H9 (cell line): ENCODE results near the gene INSC. TPM values are rescaled to one million over a fixed set of nuclear protein-coding genes. Genes with fewer than 3 reads are reported as not detected.

ENCODE experiments used
- DNase-seq: peaks from one replicate; pipeline ENCODE4 v3.0.0-alpha.2; 2017
- H2AFZ ChIP-seq: one replicate; pipeline ENCODE4 v1.6.1; 2013; ENCODE audit warnings: mild to moderate bottlenecking, low read length, control low read depth, moderate library complexity
- H2AK5ac ChIP-seq: 2 replicates; pipeline ENCODE4 v1.6.1; 2013; ENCODE audit warnings: low read length, control low read depth, mixed read lengths; ENCODE audit not compliant: insufficient read length
- H2BK120ac ChIP-seq: one replicate; pipeline ENCODE4 v1.6.1; 2013; ENCODE audit warnings: low read depth, mild to moderate bottlenecking, low read length, control low read depth, inconsistent platforms; ENCODE audit not compliant: poor library complexity, severe bottlenecking
- H2BK12ac ChIP-seq: 2 replicates; pipeline ENCODE4 v1.6.1; 2013; ENCODE audit warnings: low read length, control low read depth, mixed read lengths, low read depth; ENCODE audit not compliant: insufficient read length
- H2BK15ac ChIP-seq: 2 replicates; pipeline ENCODE4 v1.6.1; 2013; ENCODE audit warnings: low read depth, low read length, control low read depth
- H2BK20ac ChIP-seq: one replicate; pipeline ENCODE4 v1.6.1; 2013; ENCODE audit warnings: low read depth, mild to moderate bottlenecking, low read length, control low read depth, inconsistent platforms; ENCODE audit not compliant: poor library complexity, severe bottlenecking
- H2BK5ac ChIP-seq: 2 replicates; pipeline ENCODE4 v1.6.1; 2013; ENCODE audit warnings: low read length, control low read depth, mixed read lengths; ENCODE audit not compliant: insufficient read length
- H3K14ac ChIP-seq: 2 replicates; pipeline ENCODE4 v1.6.1; 2013; ENCODE audit warnings: low read length, control low read depth; ENCODE audit not compliant: insufficient read depth
- H3K18ac ChIP-seq: 2 replicates; pipeline ENCODE4 v1.6.1; 2013; ENCODE audit warnings: low read depth, mild to moderate bottlenecking, mixed read lengths, low read length, control low read depth; ENCODE audit not compliant: insufficient read length
- H3K23ac ChIP-seq: 2 replicates; pipeline ENCODE4 v1.6.1; 2013; ENCODE audit warnings: low read length, control low read depth, mixed read lengths, low read depth; ENCODE audit not compliant: insufficient read length
- H3K23me2 ChIP-seq: 2 replicates; pipeline ENCODE4 v1.6.1; 2013; ENCODE audit warnings: low read depth, mild to moderate bottlenecking, mixed read lengths, low read length, control low read depth; ENCODE audit not compliant: insufficient read length, poor library complexity, severe bottlenecking
- H3K27ac ChIP-seq: 2 replicates; pipeline ENCODE4 v1.5.1; 2013; ENCODE audit warnings: low read length, control low read depth, mixed read lengths, low read depth; ENCODE audit not compliant: insufficient read length
- H3K27me3 ChIP-seq: 2 replicates; pipeline ENCODE4 v1.6.1; 2013; ENCODE audit warnings: low read length, control low read depth, inconsistent platforms; ENCODE audit not compliant: insufficient read depth
- H3K4ac ChIP-seq: 2 replicates; pipeline ENCODE4 v1.6.1; 2013; ENCODE audit warnings: low read depth, mild to moderate bottlenecking, control low read depth, inconsistent platforms, low read length, moderate library complexity
- H3K4me1 ChIP-seq: 2 replicates; pipeline ENCODE4 v1.6.1; 2013; ENCODE audit warnings: low read length, control low read depth, inconsistent platforms; ENCODE audit not compliant: insufficient read depth
- H3K4me2 ChIP-seq: 2 replicates; pipeline ENCODE4 v1.6.1; 2013; ENCODE audit warnings: low read length, control low read depth, mixed read lengths; ENCODE audit not compliant: insufficient read length, insufficient read depth
- H3K56ac ChIP-seq: 2 replicates; pipeline ENCODE4 v1.6.1; 2013; ENCODE audit warnings: low read depth, mild to moderate bottlenecking, mixed read lengths, low read length, control low read depth; ENCODE audit not compliant: insufficient read length
- H3K79me1 ChIP-seq: 2 replicates; pipeline ENCODE4 v1.6.1; 2013; ENCODE audit warnings: low read depth, mild to moderate bottlenecking, moderate library complexity, low read length, control low read depth, inconsistent platforms; ENCODE audit not compliant: insufficient read depth, poor library complexity, severe bottlenecking
- H3K79me2 ChIP-seq: 2 replicates; pipeline ENCODE4 v1.6.1; 2013; ENCODE audit warnings: low read length, control low read depth, inconsistent platforms; ENCODE audit not compliant: insufficient read depth
- H3K9ac ChIP-seq: 2 replicates; pipeline ENCODE4 v1.6.1; 2013; ENCODE audit warnings: low read length, control low read depth, mixed read lengths; ENCODE audit not compliant: insufficient read length; ENCODE audit errors: extremely low read depth
- H3K9me3 ChIP-seq: one replicate; pipeline ENCODE4 v1.6.1; 2013; ENCODE audit warnings: low read depth, low read length, inconsistent platforms; ENCODE audit not compliant: control insufficient read depth
- H3T11ph ChIP-seq: one replicate; pipeline ENCODE4 v1.6.1; 2013; ENCODE audit warnings: mild to moderate bottlenecking, low read length, control low read depth, inconsistent platforms
- H4K20me1 ChIP-seq: one replicate; pipeline ENCODE4 v1.6.1; 2013; ENCODE audit not compliant: control insufficient read depth, insufficient read length, insufficient read depth
- H4K5ac ChIP-seq: 2 replicates; pipeline ENCODE4 v1.6.1; 2013; ENCODE audit warnings: low read depth, mild to moderate bottlenecking, mixed read lengths, low read length, control low read depth; ENCODE audit not compliant: insufficient read length
- H4K8ac ChIP-seq: replicated peaks from 2 replicates; pipeline ENCODE4 v1.6.1; 2013; ENCODE audit warnings: low read length, control low read depth, mixed read lengths, low read depth; ENCODE audit not compliant: insufficient read length
- H4K91ac ChIP-seq: 2 replicates; pipeline ENCODE4 v1.6.1; 2013; ENCODE audit warnings: low read depth, mild to moderate bottlenecking, moderate library complexity, mixed read lengths, low read length, control low read depth; ENCODE audit not compliant: insufficient read length
- H3K27ac Mint-ChIP-seq, 3 experiments: 2 replicates in 2 of 3; 3 replicates in 1 of 3; pipeline ENCODE4 v1.8.0; 2020 to 2021; ENCODE audit warnings: mixed read lengths in 3 of 3, mild to moderate bottlenecking in 1 of 3, moderate library complexity in 1 of 3
- H3K27me3 Mint-ChIP-seq: 2 replicates; pipeline ENCODE4 v1.8.0; 2021; ENCODE audit warnings: low read depth, mild to moderate bottlenecking, moderate library complexity, mixed read lengths
- H3K36me3 Mint-ChIP-seq, 3 experiments: 2 replicates in 2 of 3; 3 replicates in 1 of 3; pipeline ENCODE4 v1.8.0; 2020 to 2021; ENCODE audit warnings: low read depth in 3 of 3, mixed read lengths in 3 of 3; ENCODE audit not compliant: insufficient read depth in 1 of 3
- H3K4me1 Mint-ChIP-seq, 2 experiments: 2 replicates each; pipeline ENCODE4 v1.8.0; 2020; ENCODE audit warnings: mixed read lengths in 2 of 2
- H3K4me3 Mint-ChIP-seq, 2 experiments: 2 replicates in 1 of 2; 3 replicates in 1 of 2; pipeline ENCODE4 v1.8.0; 2020 to 2021; ENCODE audit warnings: mild to moderate bottlenecking in 2 of 2, mixed read lengths in 2 of 2, moderate library complexity in 1 of 2
- H3K9me3 Mint-ChIP-seq, 2 experiments: 2 replicates in 1 of 2; 3 replicates in 1 of 2; pipeline ENCODE4 v1.8.0; 2020; ENCODE audit warnings: mild to moderate bottlenecking in 2 of 2, mixed read lengths in 2 of 2, moderate library complexity in 1 of 2
- WGBS: extraction: QIAGEN DNeasy Blood & Tissue Kit; methylation state at CpG from one replicate; pipeline ENCODE4 v1.1.7; 2013; ENCODE audit warnings: missing lambda C conversion rate, low lambda C conversion rate, mixed read lengths; ENCODE audit not compliant: insufficient read length; ENCODE audit errors: extremely low coverage; 5-methylcytosine and 5-hydroxymethylcytosine counted together
- total RNA-seq: library from RNA; stranded (reverse); gene quantifications from 2 replicates; pipeline ENCODE4 v1.2.1, GENCODE V29; 2021
- TF ChIP-seq, protein P1 (sequence below): fragments of 200-600 bp; sonication (generic); conservative IDR thresholded peaks from 3 replicates; pipeline ENCODE4 v1.8.0; 2021; ENCODE audit warnings: antibody characterized with exemption, mild to moderate bottlenecking

INSC gene
- total RNA-seq, 1 experiment from 2014 or later = not detected

DNA sequence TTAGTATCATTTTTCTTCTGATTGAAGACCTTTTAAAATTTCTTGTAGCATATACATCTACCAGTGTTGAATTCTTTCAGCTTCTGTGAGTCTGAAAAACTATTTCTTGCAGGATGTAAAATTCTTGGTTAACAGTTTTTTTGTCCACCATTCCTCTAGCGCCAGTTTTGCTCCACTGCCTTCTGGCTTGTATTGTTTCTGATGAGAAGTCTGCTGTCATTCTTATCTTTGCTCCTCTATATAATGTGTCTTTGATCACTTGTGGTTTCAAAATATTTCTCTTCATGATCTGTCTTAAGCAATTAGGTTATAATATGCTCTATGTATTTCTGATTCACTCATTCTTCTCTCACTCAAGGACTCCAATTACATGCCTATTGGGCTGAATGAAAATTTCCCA lies 152.3 kb downstream of the INSC start:
- H4K5ac ChIP-seq = no peak overlapping the region
- H3K4me2 ChIP-seq = no peak overlapping the region
- H3K27me3 Mint-ChIP-seq = peaks cover 1% of the 10 kb centered on the region; the same call in 1 of the 2 replicates
- no peaks in the 10 kb centered on the region for H3K4me1 ChIP-seq
- TF ChIP-seq, protein P1, sequence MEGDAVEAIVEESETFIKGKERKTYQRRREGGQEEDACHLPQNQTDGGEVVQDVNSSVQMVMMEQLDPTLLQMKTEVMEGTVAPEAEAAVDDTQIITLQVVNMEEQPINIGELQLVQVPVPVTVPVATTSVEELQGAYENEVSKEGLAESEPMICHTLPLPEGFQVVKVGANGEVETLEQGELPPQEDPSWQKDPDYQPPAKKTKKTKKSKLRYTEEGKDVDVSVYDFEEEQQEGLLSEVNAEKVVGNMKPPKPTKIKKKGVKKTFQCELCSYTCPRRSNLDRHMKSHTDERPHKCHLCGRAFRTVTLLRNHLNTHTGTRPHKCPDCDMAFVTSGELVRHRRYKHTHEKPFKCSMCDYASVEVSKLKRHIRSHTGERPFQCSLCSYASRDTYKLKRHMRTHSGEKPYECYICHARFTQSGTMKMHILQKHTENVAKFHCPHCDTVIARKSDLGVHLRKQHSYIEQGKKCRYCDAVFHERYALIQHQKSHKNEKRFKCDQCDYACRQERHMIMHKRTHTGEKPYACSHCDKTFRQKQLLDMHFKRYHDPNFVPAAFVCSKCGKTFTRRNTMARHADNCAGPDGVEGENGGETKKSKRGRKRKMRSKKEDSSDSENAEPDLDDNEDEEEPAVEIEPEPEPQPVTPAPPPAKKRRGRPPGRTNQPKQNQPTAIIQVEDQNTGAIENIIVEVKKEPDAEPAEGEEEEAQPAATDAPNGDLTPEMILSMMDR = no peak
- no peak overlapping the region for H3K4ac ChIP-seq
- no peaks in the 10 kb centered on the region for H3K4me1 Mint-ChIP-seq
- no peak for DNase-seq
- no peak overlapping the region for H3K18ac ChIP-seq
- no peak overlapping the region for H2AK5ac ChIP-seq
- no peak overlapping the region for H3K9ac ChIP-seq
- H3K27ac ChIP-seq = no peak overlapping the region
- no peak overlapping the region for H3T11ph ChIP-seq
- H3K27ac Mint-ChIP-seq = no peak overlapping the region
- no peaks in the 10 kb centered on the region for H3K27me3 ChIP-seq
- H3K79me2 ChIP-seq = no peaks in the 10 kb centered on the region
- H2AFZ ChIP-seq = no peak overlapping the region
- WGBS = no CpG with 5 or more reads among the region's 1 CpG
- H3K23me2 ChIP-seq = no peaks in the 10 kb centered on the region
- peaks cover 5 to 11% (median 9%) of the 10 kb centered on the region in 3 experiments for H3K36me3 Mint-ChIP-seq
- H3K56ac ChIP-seq = no peak overlapping the region
- H3K23ac ChIP-seq = no peak overlapping the region
- H2BK5ac ChIP-seq = no peak overlapping the region
- H3K79me1 ChIP-seq = no peaks in the 10 kb centered on the region
- H3K9me3 ChIP-seq = peaks cover 4% of the 10 kb centered on the region
- no peak overlapping the region for H2BK20ac ChIP-seq
- H3K4me3 Mint-ChIP-seq = no peak overlapping the region
- H2BK15ac ChIP-seq = no peak overlapping the region
- peaks cover 20 to 28% of the 10 kb centered on the region in 2 experiments for H3K9me3 Mint-ChIP-seq
- no peak overlapping the region for H3K14ac ChIP-seq
- no peak overlapping the region for H4K91ac ChIP-seq
- H4K20me1 ChIP-seq = no peaks in the 10 kb centered on the region
- no peak overlapping the region for H2BK120ac ChIP-seq
- H2BK12ac ChIP-seq = no peak overlapping the region
- no peak overlapping the region for H4K8ac ChIP-seq
